ENCODE results near the gene DLG5.

- TF ChIP-seq CTCF (IDR thresholded peaks at IDR 0.05): no peak
- TF ChIP-seq EZH2 (IDR thresholded peaks at IDR 0.05): no peak
- no peak for TF ChIP-seq EZH2phosphoT487 (IDR thresholded peaks at IDR 0.05)
Observed at GRCh38 chr10:77940225-77940624, 13.7 kb upstream of the DLG5 start.
